Activated naive CD4-positive, alpha-beta T cell treated with anti-CD3 and anti-CD28 coated beads for 36 hours (primary cell): ENCODE results near the gene SSU72. TPM values are rescaled to one million over a fixed set of nuclear protein-coding genes. Genes with fewer than 3 reads are reported as not detected.
A peak's percentile ranks its signal among the peaks of the same experiment; 100 is the strongest.
"Not testable (repeated sequence)": the region's sequence is repeated elsewhere in the genome, so short reads cannot be mapped to it uniquely, and the experiment has no call there.

Source experiments
- CTCF ChIA-PET: fragments of 350-600 bp; sonication (Branson Sonifier 250); formaldehyde crosslinking; loops from one replicate; lab custom pipeline; 2021; ENCODE audit warnings: antibody characterized with exemption; lab: Charles Lee
- DNase-seq: peaks from one replicate; pipeline ENCODE4 v3.0.0-alpha.2; 2020
- H3K27ac Mint-ChIP-seq: one replicate; pipeline ENCODE4 v1.8.0; 2021; ENCODE audit warnings: mild to moderate bottlenecking, mixed read lengths
- H3K27me3 Mint-ChIP-seq: one replicate; pipeline ENCODE4 v1.8.0; 2021; ENCODE audit warnings: low read depth, mixed read lengths
- H3K36me3 Mint-ChIP-seq: one replicate; pipeline ENCODE4 v1.8.0; 2021; ENCODE audit warnings: low read depth, mixed read lengths
- H3K4me1 Mint-ChIP-seq: one replicate; pipeline ENCODE4 v1.8.0; 2021; ENCODE audit warnings: low read depth, mixed read lengths
- H3K4me3 Mint-ChIP-seq: one replicate; pipeline ENCODE4 v1.8.0; 2021; ENCODE audit warnings: mild to moderate bottlenecking, moderate library complexity, mixed read lengths
- H3K9me3 Mint-ChIP-seq: one replicate; pipeline ENCODE4 v1.8.0; 2021; ENCODE audit warnings: mixed read lengths
- intact Hi-C: fragments of 100-400 bp; cut with micrococcal nuclease; formaldehyde crosslinking; loops from one replicate; pipeline ENCODE4 v1.15.1; 2023
- total RNA-seq, 2 experiments: library from RNA; stranded (reverse); gene quantifications; one replicate each; pipeline ENCODE4 v1.2.3, GENCODE V29; 2021

Gene SSU72
- total RNA-seq, 2 experiments from 2014 or later: 91.6 to 95.9 TPM

DNA sequence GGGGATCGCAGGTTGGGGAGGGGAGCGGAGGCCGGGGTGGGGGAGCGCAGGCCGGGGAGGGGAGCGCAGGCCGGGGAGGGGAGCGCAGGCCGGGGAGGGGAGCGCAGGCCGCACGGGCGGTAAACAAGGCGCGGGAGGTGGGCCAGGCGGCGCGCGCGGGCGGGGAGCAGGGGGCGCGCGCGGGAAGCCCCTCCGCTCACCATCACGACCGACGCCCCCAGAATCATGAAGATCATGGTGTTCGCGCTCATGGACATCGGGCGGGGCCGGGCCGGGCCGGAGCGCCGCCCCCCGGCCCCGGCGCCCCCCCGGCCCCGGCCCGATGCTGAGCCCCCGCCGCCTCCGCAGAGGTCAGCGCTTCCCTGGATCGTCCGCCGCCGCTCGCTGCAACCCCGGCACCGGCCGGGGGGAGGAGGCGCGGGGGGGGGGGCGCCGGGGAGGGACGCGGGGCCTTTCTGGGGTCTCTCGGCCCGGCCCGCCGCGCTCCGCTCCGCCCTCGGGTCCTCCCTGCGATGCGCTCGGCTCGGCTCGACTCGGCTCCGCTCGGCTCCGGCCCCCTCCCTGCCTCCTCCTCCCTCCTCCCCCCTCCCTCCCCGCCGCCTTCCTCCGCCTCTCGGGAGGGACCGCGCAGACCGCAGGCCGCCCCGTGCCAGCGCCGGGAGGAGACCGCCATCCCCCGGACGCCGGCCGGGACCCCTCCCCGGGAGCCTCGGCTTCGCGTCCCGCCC is 34.4 kb downstream of the SSU72 start, which contains the start of gene TMEM240:
Gene TMEM240, minus strand, starts transcription at position 535 of the 728 bp plus-strand sequence. Its CDS starts 278 bp downstream, at position 257.
- Mint-ChIP-seq H3K27me3 (no peaks in the 10 kb centered on the region), H3K27ac (no peak within 1 kb of the TSS), H3K4me3 (peak within 1 kb of the TSS; percentile 58), H3K36me3 (no peaks in the 10 kb centered on the region), H3K9me3 (no peaks in the 10 kb centered on the region), H3K4me1 (peaks cover 5% of the 10 kb centered on the region)
- DNase-seq: peak; percentile 57
- intact Hi-C loops: no loop called here
- CTCF ChIA-PET: no interaction called here

GRCh38 chr1:1539310-1540089 is 35.2 kb downstream of the SSU72 start:
- Mint-ChIP-seq H3K27me3 (no peaks in the 10 kb centered on the region), H3K9me3 (no peaks in the 10 kb centered on the region), H3K4me1 (peaks cover 5% of the 10 kb centered on the region), H3K4me3 (peak overlapping the region; percentile 58), H3K36me3 (no peaks in the 10 kb centered on the region), H3K27ac (no peak overlapping the region)
- no peak for DNase-seq
- intact Hi-C loops: no loop called here
- CTCF ChIA-PET: no interaction called here

DNA sequence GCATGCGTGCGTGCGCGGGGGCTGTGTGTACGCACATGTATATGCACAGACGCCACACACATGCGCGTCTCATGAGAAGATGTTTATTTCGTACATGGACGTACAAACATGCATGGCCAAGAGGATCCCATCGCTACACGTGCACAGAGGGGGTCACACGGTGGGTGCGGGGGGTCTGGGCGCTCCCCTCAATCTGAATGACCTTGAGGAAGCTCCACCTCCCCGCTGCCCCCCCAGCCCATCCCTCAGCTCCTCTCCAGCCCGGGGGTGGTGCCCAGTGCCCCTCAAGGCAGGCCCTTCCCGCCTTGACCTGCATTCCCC is 35.7 kb downstream of the SSU72 start:
- CTCF ChIA-PET: no interaction called here
- DNase-seq: no peak
- Mint-ChIP-seq H3K4me1 (peaks cover 5% of the 10 kb centered on the region), H3K4me3 (no peak overlapping the region), H3K36me3 (no peaks in the 10 kb centered on the region), H3K27me3 (no peaks in the 10 kb centered on the region), H3K9me3 (no peaks in the 10 kb centered on the region), H3K27ac (peak overlapping the region; percentile 65)
- intact Hi-C loops: no loop called here

GRCh38 chr1:1538334-1538733 is 36.3 kb downstream of the SSU72 start:
- H3K27ac Mint-ChIP-seq: no peak overlapping the region
- no peak for DNase-seq
- no peaks in the 10 kb centered on the region for H3K27me3 Mint-ChIP-seq
- H3K36me3 Mint-ChIP-seq: no peaks in the 10 kb centered on the region
- H3K4me1 Mint-ChIP-seq: peaks cover 5% of the 10 kb centered on the region
- no peaks in the 10 kb centered on the region for H3K9me3 Mint-ChIP-seq
- intact Hi-C loops: no loop called here
- CTCF ChIA-PET: no interaction called here
- H3K4me3 Mint-ChIP-seq: no peak overlapping the region

GRCh38 chr1:1537626-1538250 is 36.9 kb downstream of the SSU72 start:
- no peaks in the 10 kb centered on the region for H3K9me3 Mint-ChIP-seq
- intact Hi-C loops: no loop called here
- H3K27me3 Mint-ChIP-seq: no peaks in the 10 kb centered on the region
- CTCF ChIA-PET: no interaction called here
- H3K4me1 Mint-ChIP-seq: peaks cover 5% of the 10 kb centered on the region
- H3K27ac Mint-ChIP-seq: no peak overlapping the region
- DNase-seq: no peak
- no peak overlapping the region for H3K4me3 Mint-ChIP-seq
- H3K36me3 Mint-ChIP-seq: no peaks in the 10 kb centered on the region

DNA sequence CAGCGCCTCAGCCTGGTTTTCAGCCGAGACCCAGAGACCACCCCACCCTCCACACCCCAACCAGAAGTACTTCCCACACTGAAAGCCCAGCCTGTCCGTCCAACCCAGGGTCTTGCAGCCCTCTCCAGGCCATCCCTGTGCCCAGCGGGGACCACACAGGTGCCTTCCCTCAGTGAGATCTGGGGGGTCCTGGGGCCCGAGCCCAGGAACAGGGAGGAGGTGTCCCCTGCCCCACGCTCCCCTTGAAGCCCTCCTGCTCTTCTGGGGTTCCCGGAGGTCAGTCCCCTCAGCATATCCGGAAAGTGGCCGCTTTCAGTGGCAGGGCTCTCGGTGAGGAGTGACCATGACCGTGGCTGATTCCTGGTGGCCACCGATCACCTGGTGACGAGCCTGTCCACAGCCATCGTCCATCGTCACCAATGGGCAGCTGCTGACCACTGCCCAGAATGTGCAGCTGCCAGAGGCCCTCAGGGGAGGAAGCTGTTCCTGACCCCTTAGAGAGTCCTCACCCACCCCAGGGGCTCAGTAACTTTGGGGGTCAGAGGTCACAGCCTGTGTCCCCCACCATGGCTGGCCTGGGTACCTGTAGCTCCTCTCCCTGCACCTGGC is 37.6 kb downstream of the SSU72 start:
- no peak overlapping the region for H3K27ac Mint-ChIP-seq
- H3K4me3 Mint-ChIP-seq: no peak overlapping the region
- intact Hi-C loops: no loop called here
- H3K9me3 Mint-ChIP-seq: peaks cover 2% of the 10 kb centered on the region
- H3K36me3 Mint-ChIP-seq: peaks cover 3% of the 10 kb centered on the region
- no peak for DNase-seq
- peaks cover 5% of the 10 kb centered on the region for H3K4me1 Mint-ChIP-seq
- CTCF ChIA-PET: no interaction called here
- no peaks in the 10 kb centered on the region for H3K27me3 Mint-ChIP-seq

DNA sequence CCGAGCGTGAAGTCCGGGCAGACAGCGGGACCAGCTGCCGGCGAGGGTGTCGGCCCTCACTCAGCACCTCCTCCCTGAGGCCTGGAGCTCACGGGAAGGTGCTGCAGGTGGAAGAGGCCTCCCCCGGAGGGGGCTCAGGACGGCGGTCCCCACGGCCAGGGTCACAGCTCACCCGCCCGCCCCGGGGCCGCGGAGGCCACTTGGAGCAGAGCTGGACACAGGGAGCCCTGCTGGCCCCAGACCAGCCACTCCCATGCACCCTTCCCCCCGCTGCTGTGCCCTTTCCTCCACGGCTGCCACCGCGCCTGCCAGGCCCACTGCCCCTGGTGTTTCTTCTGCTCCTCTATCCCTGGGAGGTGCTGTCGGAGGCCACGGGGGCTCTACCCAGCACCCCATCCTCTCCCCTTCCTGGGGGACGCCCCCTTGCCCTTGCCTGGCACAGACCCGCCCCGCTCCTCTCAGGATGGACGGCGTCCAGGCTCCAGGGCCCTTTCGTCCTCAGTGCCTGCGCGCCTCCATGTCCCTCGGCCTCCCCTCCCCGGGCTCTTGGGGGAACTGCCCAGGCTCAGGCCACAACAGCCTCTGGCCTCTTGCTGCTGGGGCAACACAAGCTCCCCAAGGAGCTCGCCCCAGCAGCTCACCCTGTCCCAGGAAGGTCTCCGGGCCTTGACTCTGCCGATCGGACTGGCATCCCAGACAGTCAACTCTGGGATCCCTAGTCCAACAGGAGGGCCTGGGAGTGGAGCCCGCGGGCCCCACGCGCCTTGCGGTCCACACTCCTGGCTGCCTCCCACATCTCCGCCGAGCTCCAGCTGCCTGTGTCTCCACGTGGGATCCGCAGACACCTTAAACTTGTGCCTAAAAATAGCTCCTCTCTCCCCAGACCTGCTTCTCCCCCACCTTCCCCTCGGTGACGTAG is 38.4 kb downstream of the SSU72 start:
- Mint-ChIP-seq H3K27ac (no peak overlapping the region), H3K4me1 (peaks cover 4% of the 10 kb centered on the region), H3K27me3 (no peaks in the 10 kb centered on the region), H3K36me3 (peaks cover 8% of the 10 kb centered on the region), H3K9me3 (peaks cover 5% of the 10 kb centered on the region), H3K4me3 (no peak overlapping the region)
- intact Hi-C loops: no loop called here
- CTCF ChIA-PET: interaction anchor here (0.6 kb wide), 1 partner anchor 415 kb away, joined by 3 read pairs; no protein-coding TSS in a partner anchor
- no peak for DNase-seq

GRCh38 chr1:1535201-1536018 is 39.3 kb downstream of the SSU72 start:
- DNase-seq: no peak
- CTCF ChIA-PET: interaction anchor here (0.6 kb wide), 1 partner anchor 416 kb away, joined by 3 read pairs; no protein-coding TSS in a partner anchor
- Mint-ChIP-seq H3K27ac (no peak overlapping the region), H3K4me1 (peaks cover 4% of the 10 kb centered on the region), H3K9me3 (peaks cover 8% of the 10 kb centered on the region), H3K4me3 (no peak overlapping the region), H3K27me3 (no peaks in the 10 kb centered on the region), H3K36me3 (peaks cover 13% of the 10 kb centered on the region)
- intact Hi-C loops: no loop called here

- CTCF ChIA-PET: no interaction called here
- peaks cover 8% of the 10 kb centered on the region for H3K9me3 Mint-ChIP-seq
- H3K4me3 Mint-ChIP-seq: no peak overlapping the region
- no peak for DNase-seq
- peaks cover 3% of the 10 kb centered on the region for H3K4me1 Mint-ChIP-seq
- intact Hi-C loops: no loop called here
- H3K27me3 Mint-ChIP-seq: no peaks in the 10 kb centered on the region
- H3K36me3 Mint-ChIP-seq: peaks cover 21% of the 10 kb centered on the region
- no peak overlapping the region for H3K27ac Mint-ChIP-seq
Measured at GRCh38 chr1:1534401-1535154, 40.1 kb downstream of the SSU72 start.

DNA sequence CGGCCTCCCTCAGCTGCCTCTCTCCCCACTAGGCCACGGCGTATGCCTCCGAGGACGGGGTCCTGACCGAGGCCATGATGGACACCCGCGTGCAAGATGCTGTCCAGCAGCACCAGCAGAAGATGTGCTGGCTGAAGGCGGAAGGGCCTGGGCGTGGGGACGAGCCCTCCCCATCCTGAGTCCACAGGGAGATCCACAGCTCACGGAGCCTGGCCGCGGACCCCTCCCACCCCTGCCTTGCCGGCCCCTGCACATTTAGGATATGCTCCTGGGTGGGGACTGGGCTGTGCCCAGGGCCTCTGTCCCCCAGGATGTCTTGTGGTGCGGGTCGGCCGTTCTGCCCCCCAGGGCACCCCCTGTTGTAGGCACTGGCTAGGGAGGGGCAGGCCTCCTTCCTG is 40.8 kb downstream of the SSU72 start:
- DNase-seq, H3K27ac Mint-ChIP-seq, H3K9me3 Mint-ChIP-seq, H3K4me3 Mint-ChIP-seq, CTCF ChIA-PET, H3K27me3 Mint-ChIP-seq, H3K4me1 Mint-ChIP-seq, intact Hi-C loops: not testable (repeated sequence)
- peaks cover 27% of the 10 kb centered on the region for H3K36me3 Mint-ChIP-seq
